GM23248 (cell line): ENCODE data around the gene ILK. TPM values are rescaled to one million over a fixed set of nuclear protein-coding genes. Genes with fewer than 3 reads are reported as not detected.

Experiments used
- DNase-seq: peaks from one replicate; pipeline ENCODE4 v3.0.0-alpha.2; 2015
- H2AFZ ChIP-seq: fragments of 200-600 bp; sonication (generic); 2 replicates; pipeline ENCODE4 v1.6.1; 2016; ENCODE audit warnings: antibody characterized with exemption
- H3F3A ChIP-seq: fragments of 200-600 bp; sonication (generic); 2 replicates; pipeline ENCODE4 v1.6.1; 2016; ENCODE audit warnings: mild to moderate bottlenecking, antibody characterized with exemption, mixed run types; ENCODE audit not compliant: insufficient read depth
- H3K27ac ChIP-seq: fragments of 200-600 bp; sonication (generic); 2 replicates; pipeline ENCODE4 v1.5.1; 2016; ENCODE audit warnings: mild to moderate bottlenecking
- H3K27me3 ChIP-seq: fragments of 200-600 bp; sonication (generic); replicated peaks from 2 replicates; pipeline ENCODE4 v1.6.1; 2016; ENCODE audit warnings: mild to moderate bottlenecking; ENCODE audit not compliant: insufficient read depth
- H3K36me3 ChIP-seq: fragments of 200-600 bp; sonication (generic); 2 replicates; pipeline ENCODE4 v1.6.1; 2016; ENCODE audit warnings: low read depth, mild to moderate bottlenecking
- H3K4me1 ChIP-seq: fragments of 200-600 bp; sonication (generic); 2 replicates; pipeline ENCODE4 v1.6.1; 2016; ENCODE audit warnings: mild to moderate bottlenecking; ENCODE audit not compliant: insufficient read depth
- H3K4me2 ChIP-seq: fragments of 200-600 bp; sonication (generic); one replicate; pipeline ENCODE4 v1.6.1; 2016; ENCODE audit warnings: mild to moderate bottlenecking; ENCODE audit not compliant: unreplicated experiment
- H3K4me3 ChIP-seq: fragments of 200-600 bp; sonication (generic); 2 replicates; pipeline ENCODE4 v1.5.1; 2016; ENCODE audit warnings: mild to moderate bottlenecking
- H3K79me2 ChIP-seq: fragments of 200-600 bp; sonication (generic); 2 replicates; pipeline ENCODE4 v1.6.1; 2016; ENCODE audit warnings: mild to moderate bottlenecking; ENCODE audit not compliant: insufficient read depth
- H3K9ac ChIP-seq: fragments of 200-600 bp; sonication (generic); 2 replicates; pipeline ENCODE4 v1.6.1; 2016; ENCODE audit warnings: mild to moderate bottlenecking
- H3K9me2 ChIP-seq: fragments of 200-600 bp; sonication (generic); 2 replicates; pipeline ENCODE4 v1.6.1; 2016; ENCODE audit warnings: mixed run types, mild to moderate bottlenecking, moderate library complexity; ENCODE audit not compliant: insufficient read depth
- H3K9me3 ChIP-seq: fragments of 200-600 bp; sonication (generic); one replicate; pipeline ENCODE4 v1.6.1; 2017; ENCODE audit warnings: low read depth
- H4K20me1 ChIP-seq: fragments of 200-600 bp; sonication (generic); 2 replicates; pipeline ENCODE4 v1.6.0; 2016; ENCODE audit not compliant: insufficient read depth
- EZH2 ChIP-seq: fragments of 200-600 bp; sonication (generic); IDR thresholded peaks from 2 replicates; pipeline ENCODE4 v1.6.1; 2018; ENCODE audit warnings: antibody characterized with exemption, mild to moderate bottlenecking; ENCODE audit not compliant: insufficient read depth, poor library complexity, severe bottlenecking
- EZH2phosphoT487 ChIP-seq: fragments of 200-600 bp; sonication (generic); IDR thresholded peaks from 2 replicates; pipeline ENCODE4 v1.6.1; 2018; ENCODE audit warnings: antibody characterized with exemption, moderate library complexity, mild to moderate bottlenecking, low read depth; ENCODE audit not compliant: insufficient read depth
- WGBS, 2 experiments: methylation state at CpG; one replicate each; pipeline ENCODE4 v1.1.6; 2015 to 2017; ENCODE audit warnings: low lambda C conversion rate in 2 of 2, low coverage in 1 of 2; ENCODE audit errors: missing lambda C conversion rate in 2 of 2; 5-methylcytosine and 5-hydroxymethylcytosine counted together
- in situ Hi-C: fragments of 300-500 bp; cut with MboI; formaldehyde crosslinking; loops from 2 replicates; pipeline ENCODE4 v1.15.0; 2020
- polyA plus RNA-seq: library from polyadenylated mRNA; unstranded; fragments of >200 nt; fragmentation: Nextera tagmentation; extraction: Ambion mirVana; gene quantifications from 2 replicates; pipeline ENCODE4 v1.2.1, GENCODE V29; 2016
- total RNA-seq: library from RNA; depleted of rRNA; stranded (reverse); fragments of >200 nt; shearing (Covaris generic); gene quantifications from 2 replicates; pipeline ENCODE4 v1.2.3, GENCODE V29; 2014

The ILK gene
- total and polyA plus RNA-seq, 2 experiments from 2014 or later, result 242 to 256 TPM

GRCh38 chr11:6654281-6655019 is 50.9 kb downstream of the ILK start:
- Histone ChIP-seq H3F3A (peaks cover 15% of the 10 kb centered on the region), H3K9me2 (no peaks in the 10 kb centered on the region), H3K79me2 (no peaks in the 10 kb centered on the region), H3K9ac (no peak overlapping the region), H3K4me3 (no peak overlapping the region), H3K27me3 (0 out of 2 replicates have a peak, but pooled peaks cover 4% of the 10 kb centered on the region), H3K36me3 (no peaks in the 10 kb centered on the region), H2AFZ (peak overlapping the region; percentile 58), H3K27ac (no peak overlapping the region), H3K9me3 (no peaks in the 10 kb centered on the region), H3K4me2 (no peak overlapping the region), H4K20me1 (no peaks in the 10 kb centered on the region), H3K4me1 (no peaks in the 10 kb centered on the region)
- 38 to 40% methylated on average over 9 of the region's 9 CpGs for WGBS, 2 experiments
- TF ChIP-seq EZH2phosphoT487, result no peak
- no peak for TF ChIP-seq EZH2
- in situ Hi-C loops, result no loop called here
- DNase-seq, result no peak

- H3K27ac ChIP-seq, result no peak overlapping the region
- H3K36me3 ChIP-seq, result no peaks in the 10 kb centered on the region
- H3K79me2 ChIP-seq, result no peaks in the 10 kb centered on the region
- no peaks in the 10 kb centered on the region for H4K20me1 ChIP-seq
- in situ Hi-C loops, result no loop called here
- no peaks in the 10 kb centered on the region for H3K9me2 ChIP-seq
- H3K4me3 ChIP-seq, result peak overlapping the region; percentile 61
- 4 to 8% methylated on average over 11 to 40 of the region's 84 CpGs for WGBS, 2 experiments
- TF ChIP-seq EZH2 (no peak), EZH2phosphoT487 (no peak)
- no peaks in the 10 kb centered on the region for H3K4me1 ChIP-seq
- H2AFZ ChIP-seq, result peak overlapping the region; percentile 58
- peak overlapping the region; percentile 31; the same call in 1 of the 2 replicates for H3K9ac ChIP-seq
- H3K27me3 ChIP-seq, result 0 out of 2 replicates have a peak, but pooled peaks cover 4% of the 10 kb centered on the region
- H3K4me2 ChIP-seq, result no peak overlapping the region
- H3F3A ChIP-seq, result peaks cover 15% of the 10 kb centered on the region
- DNase-seq, result peak; percentile 58
- no peaks in the 10 kb centered on the region for H3K9me3 ChIP-seq
Measured at GRCh38 chr11:6655020-6655789, 51.6 kb downstream of the ILK start.

GRCh38 chr11:6655790-6656583 is 52.4 kb downstream of the ILK start, which contains the start of gene DCHS1:
Gene DCHS1 (minus strand): TSS chr11:6655809. CDS start chr11:6641613, 14,196 bp downstream.
- H3K36me3 ChIP-seq, result no peaks in the 10 kb centered on the region
- H3K27me3 ChIP-seq, result 0 out of 2 replicates have a peak, but pooled peaks cover 4% of the 10 kb centered on the region
- peak within 1 kb of the TSS; percentile 61 for H3K4me3 ChIP-seq
- no peak within 1 kb of the TSS for H3K4me2 ChIP-seq
- peak within 1 kb of the TSS; percentile 68 for H2AFZ ChIP-seq
- DNase-seq, result peak; percentile 39
- in situ Hi-C loops, result no loop called here
- peak within 1 kb of the TSS; percentile 40; the same call in 1 of the 2 replicates for H3K9ac ChIP-seq
- 13 to 38% methylated on average over 12 to 46 of the region's 56 CpGs for WGBS, 2 experiments
- TF ChIP-seq EZH2, result no peak
- no peak for TF ChIP-seq EZH2phosphoT487
- H3K79me2 ChIP-seq, result no peaks in the 10 kb centered on the region
- no peaks in the 10 kb centered on the region for H3K9me3 ChIP-seq
- H4K20me1 ChIP-seq, result no peaks in the 10 kb centered on the region
- no peaks in the 10 kb centered on the region for H3K4me1 ChIP-seq
- no peaks in the 10 kb centered on the region for H3K9me2 ChIP-seq
- peaks cover 15% of the 10 kb centered on the region for H3F3A ChIP-seq
- no peak within 1 kb of the TSS for H3K27ac ChIP-seq

DNA sequence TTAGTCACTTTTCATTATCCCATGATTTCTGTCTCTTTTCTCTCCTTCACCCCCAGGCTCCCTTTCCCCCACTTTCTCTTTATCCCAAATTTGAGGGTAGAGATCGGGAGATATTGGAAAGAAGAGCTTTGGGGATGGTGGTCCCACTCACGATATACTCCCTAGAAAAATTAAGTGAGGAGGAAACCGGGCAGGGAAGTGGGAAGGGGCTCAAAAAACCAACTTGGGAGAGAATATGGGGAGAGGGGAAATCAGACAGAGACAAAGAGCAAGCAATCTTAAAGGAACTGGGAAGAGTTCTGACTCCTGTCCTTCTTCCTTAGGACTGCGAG is 53.0 kb downstream of the ILK start:
- DNase-seq, result no peak
- no peak overlapping the region for H3K4me3 ChIP-seq
- no peak overlapping the region for H3K9ac ChIP-seq
- H3K27ac ChIP-seq, result no peak overlapping the region
- H3K9me3 ChIP-seq, result no peaks in the 10 kb centered on the region
- no peaks in the 10 kb centered on the region for H4K20me1 ChIP-seq
- WGBS, 2 experiments, result 70 to 74% methylated on average over 4 of the region's 4 CpGs
- H3K27me3 ChIP-seq, result 0 out of 2 replicates have a peak, but pooled peaks cover 4% of the 10 kb centered on the region
- no peaks in the 10 kb centered on the region for H3K9me2 ChIP-seq
- TF ChIP-seq EZH2 (no peak), EZH2phosphoT487 (no peak)
- in situ Hi-C loops, result no loop called here
- no peaks in the 10 kb centered on the region for H3K36me3 ChIP-seq
- peaks cover 15% of the 10 kb centered on the region for H3F3A ChIP-seq
- H3K4me2 ChIP-seq, result no peak overlapping the region
- H3K79me2 ChIP-seq, result no peaks in the 10 kb centered on the region
- peak overlapping the region; percentile 68 for H2AFZ ChIP-seq
- no peaks in the 10 kb centered on the region for H3K4me1 ChIP-seq
